Mesendoderm (in vitro differentiated cells): Measurements from ENCODE around the gene KCNK18.
A peak's percentile ranks its signal among the peaks of the same experiment; 100 is the strongest.

Source experiments
- DNase-seq: peaks from one replicate; pipeline ENCODE4 v3.0.0; 2013
- H2AK5ac ChIP-seq: 2 replicates; pipeline ENCODE4 v1.6.1; 2013; ENCODE audit warnings: low read length, inconsistent platforms
- H2BK120ac ChIP-seq: 2 replicates; pipeline ENCODE4 v1.6.1; 2013; ENCODE audit warnings: low read depth, mild to moderate bottlenecking, low read length, moderate library complexity, mixed read lengths
- H2BK15ac ChIP-seq: replicated peaks from 2 replicates; pipeline ENCODE4 v1.6.1; 2013; ENCODE audit warnings: low read depth, mild to moderate bottlenecking, moderate library complexity
- H2BK5ac ChIP-seq: 2 replicates; pipeline ENCODE4 v1.6.1; 2013; ENCODE audit warnings: low read length, inconsistent platforms
- H3K18ac ChIP-seq: 2 replicates; pipeline ENCODE4 v1.6.1; 2013; ENCODE audit warnings: mild to moderate bottlenecking, low read length, mixed read lengths
- H3K23ac ChIP-seq: one replicate; pipeline ENCODE4 v1.6.1; 2013; ENCODE audit warnings: low read length
- H3K27ac ChIP-seq: 2 replicates; pipeline ENCODE4 v1.5.1; 2013; ENCODE audit warnings: low read depth, mild to moderate bottlenecking, inconsistent platforms, low read length, moderate library complexity
- H3K27me3 ChIP-seq: 2 replicates; pipeline ENCODE4 v1.6.1; 2013; ENCODE audit warnings: low read length, control low read depth, mild to moderate bottlenecking, inconsistent platforms; ENCODE audit not compliant: insufficient read depth, poor library complexity
- H3K36me3 ChIP-seq: 2 replicates; pipeline ENCODE4 v1.6.1; 2013; ENCODE audit warnings: low read length, inconsistent platforms; ENCODE audit not compliant: control insufficient read depth, insufficient read depth
- H3K4ac ChIP-seq: one replicate; pipeline ENCODE4 v1.6.1; 2013; ENCODE audit warnings: low read depth, mild to moderate bottlenecking, low read length, moderate library complexity
- H3K4me1 ChIP-seq: 2 replicates; pipeline ENCODE4 v1.6.1; 2013; ENCODE audit warnings: low read depth, low read length, inconsistent platforms; ENCODE audit not compliant: control insufficient read depth
- H3K4me2 ChIP-seq: 2 replicates; pipeline ENCODE4 v1.6.1; 2013; ENCODE audit warnings: low read length
- H3K4me3 ChIP-seq: 2 replicates; pipeline ENCODE4 v1.5.1; 2013; ENCODE audit warnings: mild to moderate bottlenecking, low read length
- H3K56ac ChIP-seq: one replicate; pipeline ENCODE4 v1.6.1; 2013; ENCODE audit warnings: low read length
- H3K79me1 ChIP-seq: 2 replicates; pipeline ENCODE4 v1.6.1; 2013; ENCODE audit warnings: low read length, inconsistent platforms
- H3K79me2 ChIP-seq: 2 replicates; pipeline ENCODE4 v1.6.1; 2013; ENCODE audit warnings: mild to moderate bottlenecking, low read length; ENCODE audit not compliant: control insufficient read depth, insufficient read depth
- H3K9ac ChIP-seq: 2 replicates; pipeline ENCODE4 v1.6.1; 2013; ENCODE audit warnings: low read length, inconsistent platforms
- H4K5ac ChIP-seq: one replicate; pipeline ENCODE4 v1.6.1; 2013; ENCODE audit warnings: low read length
- H4K8ac ChIP-seq: one replicate; pipeline ENCODE4 v1.6.1; 2013; ENCODE audit warnings: low read depth, mild to moderate bottlenecking, control low read depth, low read length, moderate library complexity
- WGBS: extraction: QIAGEN DNeasy Blood & Tissue Kit; methylation state at CpG from one replicate; pipeline ENCODE4 v1.1.7; 2013; ENCODE audit warnings: low lambda C conversion rate, missing lambda C conversion rate; ENCODE audit not compliant: insufficient coverage; ENCODE audit errors: extremely low coverage; 5-methylcytosine and 5-hydroxymethylcytosine counted together

The KCNK18 gene

DNA sequence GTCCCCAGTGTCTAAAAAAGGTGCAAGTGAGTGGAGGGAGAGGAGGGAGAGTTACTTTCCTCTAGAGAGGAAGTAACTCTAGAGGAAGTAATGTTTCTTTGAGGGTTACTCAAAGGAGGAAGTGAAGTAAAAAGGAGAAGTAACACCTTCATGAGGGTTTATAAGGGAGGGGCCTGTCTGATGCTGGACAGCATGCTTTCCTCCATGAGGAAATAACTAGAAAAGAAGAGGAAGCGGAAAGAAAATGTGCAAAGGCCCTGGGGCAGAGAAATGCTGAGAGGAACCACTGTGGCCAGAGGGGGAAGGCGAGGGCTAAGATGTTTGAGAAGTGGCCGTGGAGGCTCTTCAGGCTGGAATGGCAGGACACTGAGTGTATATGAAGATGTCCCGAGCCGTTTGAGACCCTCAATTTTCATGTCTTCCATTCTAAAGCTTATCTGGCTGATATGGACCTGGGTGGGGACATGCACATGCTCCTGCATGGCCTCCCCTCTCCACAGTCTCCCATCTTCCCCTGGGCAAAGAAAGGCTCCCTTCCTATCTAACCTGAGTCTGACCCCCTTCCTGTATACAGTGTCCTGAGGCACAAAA is 40.2 kb downstream of the KCNK18 start:
- H4K8ac ChIP-seq = no peak overlapping the region
- H3K4ac ChIP-seq = no peak overlapping the region
- H2BK120ac ChIP-seq = no peak overlapping the region
- H3K9ac ChIP-seq = no peak overlapping the region
- no peak overlapping the region for H3K23ac ChIP-seq
- H3K36me3 ChIP-seq = no peaks in the 10 kb centered on the region
- no peak overlapping the region for H3K4me3 ChIP-seq
- no peak for DNase-seq
- H3K79me1 ChIP-seq = no peaks in the 10 kb centered on the region
- no peak overlapping the region for H3K27ac ChIP-seq
- H2AK5ac ChIP-seq = no peak overlapping the region
- H3K4me2 ChIP-seq = no peak overlapping the region
- H2BK5ac ChIP-seq = no peak overlapping the region
- no peak overlapping the region for H3K18ac ChIP-seq
- no peaks in the 10 kb centered on the region for H3K79me2 ChIP-seq
- no peaks in the 10 kb centered on the region for H3K4me1 ChIP-seq
- no peak overlapping the region for H3K56ac ChIP-seq
- H2BK15ac ChIP-seq = no peak overlapping the region
- no peak overlapping the region for H4K5ac ChIP-seq
- peaks cover 3% of the 10 kb centered on the region for H3K27me3 ChIP-seq
- WGBS = no CpG with 5 or more reads among the region's 5 CpGs

DNA sequence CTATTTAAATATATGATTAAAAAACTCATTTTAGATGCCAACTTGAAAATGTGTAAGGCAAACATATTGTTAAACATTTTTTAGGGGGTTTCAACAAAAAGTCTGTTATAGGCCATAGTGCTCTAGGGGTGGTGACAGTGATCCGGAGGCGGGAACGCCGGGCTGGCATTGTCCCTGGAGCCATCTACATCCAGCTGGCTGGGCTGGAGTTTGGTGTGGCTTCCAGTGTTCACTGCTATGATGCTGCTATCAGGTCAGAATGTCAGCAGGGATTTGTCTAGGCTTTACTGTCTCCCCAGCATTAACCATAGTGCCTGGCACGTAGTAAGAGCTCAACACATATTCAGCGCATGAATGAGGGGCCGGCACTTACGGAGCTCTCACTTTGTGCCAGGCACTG is 41.8 kb downstream of the KCNK18 start:
- Histone ChIP-seq H3K4me2 (no peak overlapping the region), H2AK5ac (no peak overlapping the region), H4K5ac (no peak overlapping the region), H3K4ac (no peak overlapping the region), H3K23ac (no peak overlapping the region), H3K18ac (no peak overlapping the region), H3K27me3 (peaks cover 3% of the 10 kb centered on the region), H3K4me3 (no peak overlapping the region), H2BK15ac (no peak overlapping the region), H2BK5ac (no peak overlapping the region), H3K27ac (no peak overlapping the region), H3K79me2 (no peaks in the 10 kb centered on the region), H4K8ac (no peak overlapping the region), H2BK120ac (no peak overlapping the region), H3K4me1 (no peaks in the 10 kb centered on the region), H3K79me1 (no peaks in the 10 kb centered on the region), H3K56ac (no peak overlapping the region), H3K9ac (no peak overlapping the region), H3K36me3 (no peaks in the 10 kb centered on the region)
- no peak for DNase-seq
- WGBS = no CpG with 5 or more reads among the region's 8 CpGs

DNA sequence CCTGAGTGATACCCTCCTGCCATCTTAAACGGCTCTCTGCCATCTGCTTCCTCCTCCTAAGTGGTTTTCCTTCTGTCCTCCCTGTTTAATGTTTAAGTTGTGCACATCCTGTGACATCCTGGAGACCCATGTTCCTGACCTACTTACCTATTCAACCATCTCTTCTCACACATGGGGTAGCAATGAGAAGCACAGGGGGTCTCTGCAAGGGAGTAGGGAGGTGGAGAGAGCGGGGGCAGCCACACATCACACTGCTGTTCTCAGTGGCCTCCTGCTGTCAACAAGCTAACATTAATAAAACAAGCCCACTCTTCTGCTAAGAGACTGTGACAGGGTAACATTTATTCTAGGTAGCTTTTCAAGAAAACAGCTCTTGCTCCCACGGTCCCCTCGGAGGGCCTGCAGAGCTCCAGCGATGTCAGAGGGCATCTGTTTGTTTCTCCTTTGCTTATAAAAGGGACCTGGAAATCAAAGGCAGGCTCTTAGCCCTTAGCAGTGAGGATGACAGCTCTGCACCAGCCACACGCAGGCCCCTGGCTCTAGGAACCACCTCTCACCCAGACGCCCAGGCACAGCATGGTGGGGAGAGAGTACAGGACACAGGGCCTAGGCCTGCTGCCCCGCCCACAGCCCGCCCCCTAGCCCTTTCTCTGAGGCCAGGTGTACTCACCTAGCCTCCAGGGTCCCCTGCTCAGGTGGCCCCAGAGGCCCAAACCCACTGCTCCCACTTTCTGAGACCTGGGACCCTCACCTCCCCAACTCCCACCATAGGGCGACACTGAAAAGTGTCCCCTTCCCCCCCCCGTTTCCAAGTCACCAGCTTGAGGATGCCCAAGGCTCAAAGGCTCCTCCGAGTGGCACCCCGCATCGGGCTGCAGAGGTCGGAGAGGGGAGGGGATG is 42.7 kb downstream of the KCNK18 start:
- Histone ChIP-seq H3K4me3 (no peak overlapping the region), H2BK5ac (no peak overlapping the region), H3K4me2 (peak overlapping the region; percentile 0), H3K9ac (no peak overlapping the region), H2BK15ac (no peak overlapping the region), H2AK5ac (no peak overlapping the region), H3K27me3 (peaks cover 3% of the 10 kb centered on the region), H3K23ac (no peak overlapping the region), H3K27ac (no peak overlapping the region), H3K4ac (no peak overlapping the region), H3K36me3 (no peaks in the 10 kb centered on the region), H3K56ac (no peak overlapping the region), H3K79me2 (no peaks in the 10 kb centered on the region), H4K8ac (no peak overlapping the region), H3K18ac (no peak overlapping the region), H3K79me1 (no peaks in the 10 kb centered on the region), H4K5ac (no peak overlapping the region), H3K4me1 (no peaks in the 10 kb centered on the region), H2BK120ac (no peak overlapping the region)
- no CpG with 5 or more reads among the region's 15 CpGs for WGBS
- DNase-seq = no peak

DNA sequence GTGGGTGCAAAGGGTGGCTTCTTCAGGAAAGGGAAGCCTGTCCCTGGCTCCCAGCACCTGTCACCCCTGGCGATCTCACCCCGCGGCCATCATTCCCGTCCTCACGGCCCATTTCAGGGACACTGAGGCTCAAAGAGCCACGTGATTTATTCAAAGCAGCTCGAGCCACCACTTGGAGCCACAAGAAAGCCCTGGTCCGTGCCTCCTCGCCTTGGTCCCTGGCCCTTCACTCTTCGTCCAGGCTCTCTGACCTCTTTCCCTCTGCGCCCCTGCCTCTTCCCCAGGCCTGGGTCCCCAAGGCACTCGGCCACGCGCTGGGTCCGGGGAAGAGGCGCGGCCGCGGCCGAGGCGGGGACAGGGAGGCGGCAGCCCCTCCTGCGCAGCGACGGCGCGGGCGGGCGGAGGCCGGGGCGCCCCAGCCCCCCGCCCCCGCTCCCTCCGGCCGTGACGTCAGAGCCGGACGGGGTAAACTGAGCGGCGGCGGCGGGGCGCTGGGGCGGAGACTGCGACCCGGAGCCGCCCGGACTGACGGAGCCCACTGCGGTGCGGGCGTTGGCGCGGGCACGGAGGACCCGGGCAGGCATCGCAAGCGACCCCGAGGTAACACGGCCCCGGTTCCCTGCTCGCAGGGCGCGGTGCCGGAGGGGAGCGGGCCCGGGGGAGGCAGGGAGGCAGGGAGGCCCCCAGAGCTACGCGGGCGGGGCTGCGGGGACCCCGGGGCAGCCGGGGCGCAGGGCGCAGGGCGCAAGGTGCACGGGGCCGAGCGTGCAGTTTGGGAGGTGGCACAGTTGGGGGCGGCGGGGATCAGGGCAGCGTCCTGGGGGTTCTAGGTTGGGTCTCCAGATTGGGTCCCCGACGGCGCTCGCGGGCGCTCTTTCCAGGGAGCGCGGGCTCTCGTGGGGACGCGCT is 43.6 kb downstream of the KCNK18 start, which contains the start of gene SLC18A2:
Gene SLC18A2 (plus strand): TSS at position 494 of the 909 bp plus-strand sequence. CDS start 580 bp downstream, outside the sequence.
- DNase-seq = no peak
- peak within 1 kb of the TSS; percentile 36 for H3K4me2 ChIP-seq
- H3K18ac ChIP-seq = no peak within 1 kb of the TSS
- WGBS = no CpG with 5 or more reads among the region's 93 CpGs
- no peak within 1 kb of the TSS for H3K4ac ChIP-seq
- no peak within 1 kb of the TSS for H4K5ac ChIP-seq
- no peaks in the 10 kb centered on the region for H3K36me3 ChIP-seq
- no peaks in the 10 kb centered on the region for H3K4me1 ChIP-seq
- H2BK15ac ChIP-seq = no peak within 1 kb of the TSS
- no peak within 1 kb of the TSS for H2BK5ac ChIP-seq
- H3K27me3 ChIP-seq = peaks cover 3% of the 10 kb centered on the region
- peak within 1 kb of the TSS; percentile 51 for H3K56ac ChIP-seq
- no peaks in the 10 kb centered on the region for H3K79me1 ChIP-seq
- H3K9ac ChIP-seq = no peak within 1 kb of the TSS
- H4K8ac ChIP-seq = no peak within 1 kb of the TSS
- H3K23ac ChIP-seq = no peak within 1 kb of the TSS
- no peak within 1 kb of the TSS for H3K4me3 ChIP-seq
- H2AK5ac ChIP-seq = no peak within 1 kb of the TSS
- H3K79me2 ChIP-seq = no peaks in the 10 kb centered on the region
- H2BK120ac ChIP-seq = no peak within 1 kb of the TSS
- H3K27ac ChIP-seq = no peak within 1 kb of the TSS

- DNase-seq = no peak
- WGBS = no CpG with 5 or more reads among the region's 56 CpGs
Observed at GRCh38 chr10:117241541-117242462, 44.5 kb downstream of the KCNK18 start.

More at GRCh38 chr10:117241541-117242462, 44.5 kb downstream of the KCNK18 start:
- Histone ChIP-seq H3K36me3 (no peaks in the 10 kb centered on the region), H3K18ac (no peak overlapping the region), H3K79me1 (no peaks in the 10 kb centered on the region), H3K79me2 (no peaks in the 10 kb centered on the region), H3K9ac (no peak overlapping the region), H3K4me3 (no peak overlapping the region), H4K8ac (no peak overlapping the region), H3K56ac (peak overlapping the region; percentile 51), H3K27me3 (peaks cover 3% of the 10 kb centered on the region), H3K4ac (no peak overlapping the region), H3K4me2 (no peak overlapping the region), H3K4me1 (no peaks in the 10 kb centered on the region), H4K5ac (no peak overlapping the region), H3K23ac (no peak overlapping the region), H2BK120ac (no peak overlapping the region), H2BK5ac (no peak overlapping the region), H3K27ac (no peak overlapping the region), H2AK5ac (no peak overlapping the region), H2BK15ac (no peak overlapping the region)
